ENCODE data around the gene HTATSF1. TPM values are rescaled to one million over a fixed set of nuclear protein-coding genes. Genes with fewer than 3 reads are reported as not detected.

The HTATSF1 gene
- total RNA-seq, 1 experiment from 2014 or later: 39.7 TPM

GRCh38 chrX:136528645-136529315, 31.4 kb downstream of the HTATSF1 start:
- Histone ChIP-seq H3K4me2 (ENCODE audit: low read length) (no peak overlapping the region), H3K36me3 (ENCODE audit: control insufficient read depth in 1 of 2, insufficient read depth in 2 of 2, low read length in 2 of 2) (no peaks in the 10 kb centered on the region), H3K27ac (ENCODE audit: low read depth, low read length) (no peak overlapping the region), H2AFZ (ENCODE audit: low read depth, low read length, poor library complexity, severe bottlenecking) (no peak overlapping the region), H3K79me2 (ENCODE audit: insufficient read depth, low read length) (no peaks in the 10 kb centered on the region), H3K4me1 (ENCODE audit: control insufficient read depth in 1 of 2, insufficient read depth in 2 of 2, low read length in 2 of 2) (peaks cover 0 to 8% of the 10 kb centered on the region in 2 experiments; a peak in 2 of 4 replicates), H4K20me1 (ENCODE audit: insufficient read depth) (no peaks in the 10 kb centered on the region), H3K4me3 (replicated peaks in 1 of 2; ENCODE audit: low read depth in 1 of 2, low read length in 2 of 2) (no peak overlapping the region), H3K9ac (ENCODE audit: low read length) (no peak overlapping the region), H3K9me2 (ENCODE audit: insufficient read depth) (no peaks in the 10 kb centered on the region), H3K27me3 (ENCODE audit: insufficient read depth, low read length) (no peaks in the 10 kb centered on the region), H3K9me3 (ENCODE audit: control insufficient read depth in 1 of 2, insufficient read depth in 1 of 2, low read depth in 1 of 2, low read length in 2 of 2) (no peaks in the 10 kb centered on the region)
- no peak for TF ChIP-seq ZNF274 (IDR thresholded peaks at IDR 0.05; ENCODE audit: low read depth, low read length)
- no peak for DNase-seq (ENCODE audit: low read depth, low spot score)
- no TSS peak for BruUV-seq (replicated peaks)
- peak; percentile 76 for ATAC-seq
- RAD21 ChIA-PET (ENCODE audit: low non-redundant PET in 1 of 2, low total read pairs in 2 of 2, uncharacterized antibody in 2 of 2, unreplicated experiment in 2 of 2): no interaction called here
- intact Hi-C loops (cut with micrococcal nuclease): no loop called here
- CTCF ChIA-PET: no interaction called here
- POLR2A ChIA-PET: no interaction called here

GRCh38 chrX:136529795-136530194, 32.4 kb downstream of the HTATSF1 start:
- no peaks in the 10 kb centered on the region for H3K9me2 ChIP-seq (ENCODE audit: insufficient read depth)
- no peaks in the 10 kb centered on the region for H3K36me3 ChIP-seq (ENCODE audit: control insufficient read depth in 1 of 2, insufficient read depth in 2 of 2, low read length in 2 of 2)
- DNase-seq (ENCODE audit: low read depth, low spot score) (no peak), ATAC-seq (no peak)
- TF ChIP-seq SRF (IDR thresholded peaks at IDR 0.05; ENCODE audit: low read depth): no peak
- TF ChIP-seq SIN3A (IDR thresholded peaks at IDR 0.05; ENCODE audit: low read depth): no peak
- TF ChIP-seq MAX (IDR thresholded peaks at IDR 0.05): no peak
- ChIA-PET POLR2A (no interaction called here), RAD21 (ENCODE audit: low non-redundant PET in 1 of 2, low total read pairs in 2 of 2, uncharacterized antibody in 2 of 2, unreplicated experiment in 2 of 2) (no interaction called here), CTCF (no interaction called here)
- H3K27ac ChIP-seq (ENCODE audit: low read depth, low read length): no peak overlapping the region
- H2AFZ ChIP-seq (ENCODE audit: low read depth, low read length, poor library complexity, severe bottlenecking): no peak overlapping the region
- no peak overlapping the region for H3K4me3 ChIP-seq (replicated peaks in 1 of 2; ENCODE audit: low read depth in 1 of 2, low read length in 2 of 2)
- intact Hi-C loops (cut with micrococcal nuclease): no loop called here
- no peaks in the 10 kb centered on the region for H3K79me2 ChIP-seq (ENCODE audit: insufficient read depth, low read length)
- H3K4me1 ChIP-seq (ENCODE audit: control insufficient read depth in 1 of 2, insufficient read depth in 2 of 2, low read length in 2 of 2): peaks cover 0 to 8% of the 10 kb centered on the region in 2 experiments; a peak in 2 of 4 replicates
- no peak overlapping the region for H3K4me2 ChIP-seq (ENCODE audit: low read length)
- no peaks in the 10 kb centered on the region for H4K20me1 ChIP-seq (ENCODE audit: insufficient read depth)
- no peaks in the 10 kb centered on the region for H3K27me3 ChIP-seq (ENCODE audit: insufficient read depth, low read length)
- no peaks in the 10 kb centered on the region for H3K9me3 ChIP-seq (ENCODE audit: control insufficient read depth in 1 of 2, insufficient read depth in 1 of 2, low read depth in 1 of 2, low read length in 2 of 2)
- no TSS peak for BruUV-seq (replicated peaks)
- no peak overlapping the region for H3K9ac ChIP-seq (ENCODE audit: low read length)
